Gastrocnemius medialis (tissue), 4 donors: ENCODE measurements around the gene CDK1. TPM values are rescaled to one million over a fixed set of nuclear protein-coding genes. Genes with fewer than 3 reads are reported as not detected.

Experiments
- ATAC-seq, 2 donors: fragments of 150-250 bp; one replicate each; pipeline ENCODE4 v1.9.1; 2016
- DNase-seq, 2 donors: peaks; one replicate each; pipeline ENCODE4 v3.0.0-alpha.2; 2019
- H3K27ac ChIP-seq, 4 donors: fragments of 200-600 bp; sonication (generic); 1 replicate in 1 of 4; 2 replicates in 3 of 4; pipeline ENCODE4 v1.5.1; 2016 to 2018; ENCODE audit warnings: mild to moderate bottlenecking in 2 of 4, moderate library complexity in 1 of 4
- H3K27me3 ChIP-seq, 3 donors: fragments of 200-600 bp; sonication (generic) in 2 of 3; 1 replicate in 1 of 3; 2 replicates in 2 of 3; pipeline versions ENCODE4 v1.5.1 to v1.6.0; 2016 to 2019; ENCODE audit warnings: mild to moderate bottlenecking in 1 of 3, moderate library complexity in 1 of 3
- H3K36me3 ChIP-seq, 2 donors: fragments of 200-600 bp; sonication (generic) in 1 of 2; one replicate each; pipeline ENCODE4 v1.5.1; 2017 to 2018
- H3K4me1 ChIP-seq, 2 donors: fragments of 200-600 bp; sonication (generic) in 1 of 2; one replicate each; pipeline ENCODE4 v1.5.1; 2016 to 2017; ENCODE audit warnings: mild to moderate bottlenecking in 2 of 2
- H3K4me3 ChIP-seq, 4 donors: fragments of 200-600 bp; sonication (generic) in 3 of 4; 1 replicate in 1 of 4; 2 replicates in 3 of 4; pipeline ENCODE4 v1.5.1; 2016 to 2019; ENCODE audit warnings: mild to moderate bottlenecking in 2 of 4
- H3K9me3 ChIP-seq, 3 donors: fragments of 200-600 bp; sonication (generic) in 2 of 3; 1 replicate in 1 of 3; 2 replicates in 2 of 3; pipeline ENCODE4 v1.5.1; 2016 to 2019
- POLR2A ChIP-seq, 2 donors: fragments of 450-650 bp; IDR thresholded peaks; one replicate each; pipeline ENCODE4 v1.6.1; 2017; ENCODE audit warnings: antibody characterized with exemption in 2 of 2, mild to moderate bottlenecking in 2 of 2, moderate library complexity in 2 of 2
- in situ Hi-C, 4 donors: fragments of 200-750 bp; cut with MboI; loops; one replicate each; pipeline versions ENCODE4 v1.15.0 to v1.8.0; 2017; ENCODE audit warnings: low sequenced_read_pairs in 4 of 4
- intact Hi-C: fragments of 100-400 bp; cut with DNase I; formaldehyde crosslinking; loops from one replicate; pipeline ENCODE4 v1.15.1; 2023; ENCODE audit warnings: low total_unique reads
- total RNA-seq, 4 donors: library from RNA; depleted of rRNA; stranded (reverse); fragments of >200 nt; gene quantifications; one replicate each; pipeline versions ENCODE4 v1.1.0 to v1.2.3, GENCODE V29; 2016
- TF ChIP-seq, protein P1 (sequence below), 5 experiments: fragments of 450-650 bp in 3 of 5; fragments of 200-600 bp in 2 of 5; sonication (generic) in 2 of 5; IDR thresholded peaks in 4 of 5; conservative IDR thresholded peaks in 1 of 5; 1 replicate in 4 of 5; 2 replicates in 1 of 5; pipeline ENCODE4 v1.5.1; 2016 to 2019; ENCODE audit warnings: antibody characterized with exemption in 5 of 5, mild to moderate bottlenecking in 3 of 5, moderate library complexity in 3 of 5

Gene CDK1
- total RNA-seq, 4 donors from 2014 or later = 0.82 to 1.9 (median 1.2) TPM; not detected in 1

DNA sequence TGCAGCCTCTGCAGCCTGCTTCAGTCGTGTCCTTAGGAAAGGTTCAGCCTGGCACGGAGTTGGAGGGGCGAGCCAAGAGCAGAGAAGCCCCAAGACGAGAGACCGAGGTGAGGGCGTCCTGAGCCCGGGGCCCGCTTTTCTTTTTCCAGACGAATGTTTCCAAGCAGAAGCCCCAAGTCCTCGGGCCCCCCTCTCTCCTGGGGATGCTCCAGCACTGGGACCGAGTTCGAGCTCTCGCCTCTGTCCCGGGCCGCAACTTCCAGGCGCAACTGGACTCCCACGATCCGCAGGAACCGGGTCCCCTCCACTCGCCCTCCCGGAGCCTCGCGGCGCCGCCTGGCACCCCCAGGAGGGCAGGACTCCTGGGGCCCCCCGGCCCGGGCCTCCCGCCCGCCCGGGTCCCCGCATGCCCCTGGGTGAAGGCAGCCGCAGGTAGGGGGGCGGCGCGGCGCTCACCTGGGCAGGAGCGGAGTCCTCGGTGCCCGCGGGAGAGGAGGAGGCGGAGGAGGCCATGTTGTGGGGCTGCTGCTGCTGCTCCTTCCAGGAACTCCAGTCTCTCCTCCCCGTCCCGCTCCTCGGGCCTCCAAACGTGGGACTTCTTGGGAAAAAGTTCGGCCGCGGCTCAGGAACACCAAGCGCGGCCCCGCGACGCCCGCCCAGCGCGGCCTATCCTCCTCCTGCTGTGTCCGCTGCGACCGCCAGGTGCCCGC lies 45.3 kb upstream of the CDK1 start:
- in situ Hi-C loops = no loop called here
- ATAC-seq (no peak), DNase-seq (no peak)
- H3K4me1 ChIP-seq = peaks cover 0 to 6% of the 10 kb centered on the region in 2 donors
- no peaks in the 10 kb centered on the region for H3K36me3 ChIP-seq
- peak overlapping the region; percentile 50 to 61 (median 55) for H3K4me3 ChIP-seq
- H3K9me3 ChIP-seq = no peaks in the 10 kb centered on the region
- TF ChIP-seq, protein P1, sequence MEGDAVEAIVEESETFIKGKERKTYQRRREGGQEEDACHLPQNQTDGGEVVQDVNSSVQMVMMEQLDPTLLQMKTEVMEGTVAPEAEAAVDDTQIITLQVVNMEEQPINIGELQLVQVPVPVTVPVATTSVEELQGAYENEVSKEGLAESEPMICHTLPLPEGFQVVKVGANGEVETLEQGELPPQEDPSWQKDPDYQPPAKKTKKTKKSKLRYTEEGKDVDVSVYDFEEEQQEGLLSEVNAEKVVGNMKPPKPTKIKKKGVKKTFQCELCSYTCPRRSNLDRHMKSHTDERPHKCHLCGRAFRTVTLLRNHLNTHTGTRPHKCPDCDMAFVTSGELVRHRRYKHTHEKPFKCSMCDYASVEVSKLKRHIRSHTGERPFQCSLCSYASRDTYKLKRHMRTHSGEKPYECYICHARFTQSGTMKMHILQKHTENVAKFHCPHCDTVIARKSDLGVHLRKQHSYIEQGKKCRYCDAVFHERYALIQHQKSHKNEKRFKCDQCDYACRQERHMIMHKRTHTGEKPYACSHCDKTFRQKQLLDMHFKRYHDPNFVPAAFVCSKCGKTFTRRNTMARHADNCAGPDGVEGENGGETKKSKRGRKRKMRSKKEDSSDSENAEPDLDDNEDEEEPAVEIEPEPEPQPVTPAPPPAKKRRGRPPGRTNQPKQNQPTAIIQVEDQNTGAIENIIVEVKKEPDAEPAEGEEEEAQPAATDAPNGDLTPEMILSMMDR (IDR thresholded peaks at IDR 0.05 in 4 of 5, conservative IDR thresholded peaks at IDR 0.05 in 1 of 5) = no peak
- TF ChIP-seq POLR2A (IDR thresholded peaks at IDR 0.05) = no peak
- peaks cover 34 to 36% (median 34%) of the 10 kb centered on the region in 3 donors for H3K27me3 ChIP-seq
- intact Hi-C loops = no loop called here
- no peak overlapping the region for H3K27ac ChIP-seq

DNA sequence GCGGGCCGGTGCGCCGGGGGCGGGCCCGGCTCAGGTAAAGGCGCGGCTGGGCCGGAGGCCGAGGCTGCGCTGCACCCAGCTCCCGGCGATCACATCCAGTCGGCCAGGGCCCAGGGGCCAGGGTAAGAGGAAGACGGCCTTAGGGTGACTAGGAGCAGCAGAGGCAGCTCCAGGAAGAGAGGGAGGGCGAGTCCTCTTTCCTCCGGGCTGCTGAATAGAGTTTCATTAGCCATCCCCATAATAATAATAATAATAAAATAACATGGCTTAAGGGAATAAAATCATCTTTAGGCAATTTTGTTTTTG lies 44.8 kb upstream of the CDK1 start:
- Histone ChIP-seq H3K27ac (no peak overlapping the region), H3K4me1 (peaks cover 0 to 6% of the 10 kb centered on the region in 2 donors), H3K36me3 (no peaks in the 10 kb centered on the region), H3K4me3 (peak overlapping the region; percentile 50 to 61 (median 55)), H3K9me3 (no peaks in the 10 kb centered on the region), H3K27me3 (peaks cover 34 to 36% (median 34%) of the 10 kb centered on the region in 3 donors)
- ATAC-seq = no peak
- in situ Hi-C loops (no loop called here), intact Hi-C loops (no loop called here)
- DNase-seq = no peak
- TF ChIP-seq, protein P1 (IDR thresholded peaks at IDR 0.05 in 4 of 5, conservative IDR thresholded peaks at IDR 0.05 in 1 of 5) = peak in 1 of 5 experiments; percentile 24
- no peak for TF ChIP-seq POLR2A (IDR thresholded peaks at IDR 0.05)

DNA sequence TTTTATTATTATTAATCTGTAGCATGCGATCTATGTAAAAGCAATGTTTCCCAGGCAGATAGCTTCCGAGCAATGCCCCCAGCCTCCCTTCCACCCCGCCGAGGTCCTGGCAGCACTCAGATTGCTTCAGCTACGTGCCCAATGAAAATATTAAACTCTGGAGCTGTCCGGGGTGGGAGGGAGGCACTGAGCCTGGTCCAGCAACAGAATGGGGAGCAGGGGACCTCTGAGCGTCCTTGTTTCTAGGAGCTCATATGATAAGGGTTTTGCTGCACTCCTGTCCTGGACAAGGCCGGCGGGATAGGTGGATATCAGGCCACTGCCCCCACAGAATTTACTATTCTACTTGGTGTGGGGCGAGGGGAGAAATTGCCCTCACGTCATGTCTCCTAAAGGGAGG lies 44.5 kb upstream of the CDK1 start:
- H3K9me3 ChIP-seq = no peaks in the 10 kb centered on the region
- H3K27me3 ChIP-seq = peaks cover 34 to 36% (median 34%) of the 10 kb centered on the region in 3 donors
- intact Hi-C loops (no loop called here), in situ Hi-C loops (no loop called here)
- peak overlapping the region in 2 of 4 donors; percentile 50 to 61 for H3K4me3 ChIP-seq
- no peaks in the 10 kb centered on the region for H3K36me3 ChIP-seq
- peaks cover 0 to 6% of the 10 kb centered on the region in 2 donors for H3K4me1 ChIP-seq
- no peak overlapping the region for H3K27ac ChIP-seq
- no peak for DNase-seq
- no peak for ATAC-seq
- TF ChIP-seq, protein P1 (IDR thresholded peaks at IDR 0.05 in 4 of 5, conservative IDR thresholded peaks at IDR 0.05 in 1 of 5) = no peak
- TF ChIP-seq POLR2A (IDR thresholded peaks at IDR 0.05) = no peak

GRCh38 chr10:60734226-60734625 lies 44.1 kb upstream of the CDK1 start:
- Histone ChIP-seq H3K9me3 (no peaks in the 10 kb centered on the region), H3K27me3 (peaks cover 34 to 36% (median 34%) of the 10 kb centered on the region in 3 donors), H3K36me3 (no peaks in the 10 kb centered on the region), H3K4me3 (no peak overlapping the region), H3K4me1 (peaks cover 0 to 6% of the 10 kb centered on the region in 2 donors), H3K27ac (no peak overlapping the region)
- no peak for DNase-seq
- no peak for ATAC-seq
- intact Hi-C loops = no loop called here
- TF ChIP-seq, protein P1 (IDR thresholded peaks at IDR 0.05 in 4 of 5, conservative IDR thresholded peaks at IDR 0.05 in 1 of 5) = no peak
- TF ChIP-seq POLR2A (IDR thresholded peaks at IDR 0.05) = no peak
- in situ Hi-C loops = no loop called here
